HepG2 (cell line): ENCODE results near the gene AURKA. TPM values are rescaled to one million over a fixed set of nuclear protein-coding genes. Genes with fewer than 3 reads are reported as not detected.

Experiments
- ATAC-seq: fragments of 200-7000 bp; cut with Tn5 transposase; 3 replicates; pipeline ENCODE4 v1.9.1; 2020; ENCODE audit warnings: mild to moderate bottlenecking, moderate library complexity
- BruUV-seq: library from RNA; stranded (reverse); fragments of 400-500 nt; replicated peaks from 2 replicates; lab custom pipeline; 2021; lab: Mats Ljungman, UMichigan
- CTCF ChIA-PET: fragments of 300-600 bp; formaldehyde crosslinking; extraction: SDS; loops from one replicate; lab custom pipeline; 2021; ENCODE audit warnings: low total read pairs, inconsistent platforms, low intra/inter-chr PET ratio; lab: Yijun Ruan, JAX
- POLR2A ChIA-PET: fragments of 350-600 bp; sonication (Branson Sonifier 250); formaldehyde crosslinking; loops from one replicate; lab custom pipeline; 2020; ENCODE audit warnings: antibody characterized with exemption, inconsistent platforms; lab: Yijun Ruan, JAX
- DNase-seq: peaks from one replicate; pipeline ENCODE4 v3.0.0-alpha.2; 2015; ENCODE audit warnings: low spot score
- FAIRE-seq: peaks from 3 replicates; lab custom pipeline; 2011; peaks lifted over from hg19 to GRCh38; lab: Jason Lieb, UNC
- H2AFZ ChIP-seq: one replicate; pipeline ENCODE4 v1.6.1; 2011; ENCODE audit warnings: low read length, inconsistent platforms
- H3K27ac ChIP-seq: fragments of 300-600 bp; 3 replicates; pipeline ENCODE4 v1.8.0; 2011; ENCODE audit warnings: mixed run types, mild to moderate bottlenecking, mixed read lengths, low read length, inconsistent platforms; ENCODE audit not compliant: insufficient read depth; ENCODE audit errors: extremely low read length
- H3K27me3 ChIP-seq, 2 experiments: fragments of 200-600 bp in 1 of 2; 2 replicates in 1 of 2; 3 replicates in 1 of 2; pipeline versions ENCODE4 v1.6.0 to v1.8.0; 2011; ENCODE audit warnings: low read length in 2 of 2, mild to moderate bottlenecking in 2 of 2, moderate library complexity in 2 of 2, inconsistent platforms in 1 of 2; ENCODE audit not compliant: insufficient read depth in 2 of 2, control insufficient read depth in 1 of 2
- H3K36me3 ChIP-seq, 2 experiments: fragments of 200-600 bp in 1 of 2; replicated peaks in 1 of 2; 2 replicates in 1 of 2; 3 replicates in 1 of 2; pipeline versions ENCODE4 v1.5.1 to v1.8.0; 2011; ENCODE audit warnings: low read length in 2 of 2, inconsistent platforms in 1 of 2; ENCODE audit not compliant: insufficient read depth in 2 of 2, control insufficient read depth in 1 of 2
- H3K4me1 ChIP-seq: 2 replicates; pipeline ENCODE4 v1.5.1; 2012; ENCODE audit warnings: low read length, inconsistent platforms; ENCODE audit not compliant: insufficient read depth
- H3K4me2 ChIP-seq: 2 replicates; pipeline ENCODE4 v1.6.0; 2011; ENCODE audit warnings: low read depth, low read length, inconsistent platforms
- H3K4me3 ChIP-seq, 3 experiments: fragments of 200-600 bp in 1 of 3; sonication (generic), shearing (Covaris generic) in 1 of 3; replicated peaks in 1 of 3; 2 replicates each; pipeline ENCODE4 v1.5.1; 2011 to 2016; ENCODE audit warnings: low read length in 3 of 3, inconsistent platforms in 2 of 3, low read depth in 2 of 3, mild to moderate bottlenecking in 2 of 3, control low read depth in 1 of 3, mixed read lengths in 1 of 3; ENCODE audit not compliant: insufficient read depth in 1 of 3
- H3K79me2 ChIP-seq: one replicate; pipeline ENCODE4 v1.6.1; 2011; ENCODE audit warnings: low read length, inconsistent platforms; ENCODE audit not compliant: insufficient read depth
- H3K9ac ChIP-seq: 2 replicates; pipeline ENCODE4 v1.6.0; 2011; ENCODE audit warnings: mild to moderate bottlenecking, low read depth, low read length, inconsistent platforms; ENCODE audit not compliant: insufficient read depth
- H3K9me3 ChIP-seq: 2 replicates; pipeline ENCODE4 v1.5.1; 2012; ENCODE audit warnings: mild to moderate bottlenecking, low read length
- H4K20me1 ChIP-seq: 2 replicates; pipeline ENCODE4 v1.6.0; 2011; ENCODE audit warnings: inconsistent platforms, mild to moderate bottlenecking, low read length, moderate library complexity; ENCODE audit not compliant: insufficient read depth
- ARID2 ChIP-seq: sonication (generic); formaldehyde crosslinking; IDR thresholded peaks from 2 replicates; pipeline ENCODE4 v1.8.1; 2022; ENCODE audit warnings: mild to moderate bottlenecking, missing genetic modification reagents, borderline replicate concordance
- ATM ChIP-seq: fragments of 450-650 bp; IDR thresholded peaks from 2 replicates; pipeline ENCODE4 v1.7.1; 2017; ENCODE audit warnings: mild to moderate bottlenecking, borderline replicate concordance
- FOXO4 ChIP-seq: sonication (generic); formaldehyde crosslinking; conservative IDR thresholded peaks from 2 replicates; pipeline ENCODE4 v1.8.1; 2023; ENCODE audit warnings: missing genetic modification reagents
- MTA3 ChIP-seq: sonication (generic); formaldehyde crosslinking; IDR thresholded peaks from 2 replicates; pipeline ENCODE4 v1.4.0; 2020; ENCODE audit warnings: missing genetic modification reagents
- RAD51 ChIP-seq: fragments of 450-650 bp; IDR thresholded peaks from 2 replicates; pipeline ENCODE4 v1.6.1; 2016; ENCODE audit warnings: borderline replicate concordance
- RBFOX2 ChIP-seq: fragments of 200-400 bp; formaldehyde crosslinking; IDR thresholded peaks from 2 replicates; pipeline ENCODE4 v1.6.1; 2017; ENCODE audit warnings: low read depth, mild to moderate bottlenecking, low read length
- RERE ChIP-seq: IDR thresholded peaks from 2 replicates; pipeline ENCODE4 v1.6.1; 2016; ENCODE audit warnings: low read depth, missing genetic modification reagents, missing compliant biosample characterization
- TFAP4 ChIP-seq: sonication (generic); IDR thresholded peaks from 2 replicates; pipeline ENCODE4 v1.6.1; 2016; ENCODE audit warnings: low read depth, borderline replicate concordance
- TIGD3 ChIP-seq: sonication (generic); formaldehyde crosslinking; IDR thresholded peaks from 2 replicates; pipeline ENCODE4 v1.5.1; 2020; ENCODE audit warnings: mild to moderate bottlenecking, missing genetic modification reagents, borderline replicate concordance
- ZNF263 ChIP-seq: sonication (generic); formaldehyde crosslinking; IDR thresholded peaks from 2 replicates; pipeline ENCODE4 v1.4.0; 2020; ENCODE audit warnings: missing genetic modification reagents
- ZNF34 ChIP-seq: sonication (generic); formaldehyde crosslinking; IDR thresholded peaks from 2 replicates; pipeline ENCODE4 v1.4.0; 2020; ENCODE audit warnings: mild to moderate bottlenecking, missing genetic modification reagents, borderline replicate concordance
- ZNF350 ChIP-seq: sonication (generic); formaldehyde crosslinking; IDR thresholded peaks from 2 replicates; pipeline ENCODE4 v1.4.0; 2020; ENCODE audit warnings: mild to moderate bottlenecking, low read depth, missing genetic modification reagents, borderline replicate concordance
- ZNF546 ChIP-seq: sonication (generic); formaldehyde crosslinking; conservative IDR thresholded peaks from 2 replicates; pipeline ENCODE4 v1.8.1; 2023; ENCODE audit warnings: mild to moderate bottlenecking, missing genetic modification reagents
- ZNF691 ChIP-seq: sonication (generic); formaldehyde crosslinking; IDR thresholded peaks from 2 replicates; pipeline ENCODE4 v1.4.0; 2020; ENCODE audit warnings: missing genetic modification reagents, low read depth, mild to moderate bottlenecking, borderline replicate concordance
- WGBS: methylation state at CpG from one replicate; pipeline ENCODE4 v1.1.6; 2017; ENCODE audit warnings: low lambda C conversion rate; 5-methylcytosine and 5-hydroxymethylcytosine counted together
- in situ Hi-C: cut with HindIII; loops from 2 replicates; pipeline ENCODE4 v1.10.0; 2017; ENCODE audit warnings: low pct_unique_long_range_greater_than_20kb; ENCODE audit not compliant: extremely low pct_ligation_motif_present
- intact Hi-C: fragments of 100-400 bp; cut with micrococcal nuclease; formaldehyde crosslinking; loops from one replicate; pipeline ENCODE4 v1.10.0; 2022; ENCODE audit not compliant: unreplicated experiment
- polyA plus RNA-seq, 8 experiments: library from polyadenylated mRNA; depleted of rRNA in 3 of 8; stranded (reverse) in 7 of 8; unstranded in 1 of 8; fragments of >200 nt; fragmentation: Illumina TruSeq in 4 of 8; extraction: Trizol in 4 of 8; gene quantifications; 2 replicates each; pipeline versions ENCODE4 v1.2.1 to v1.2.3, GENCODE V29; 2011 to 2016; ENCODE audit warnings: low read depth in 4 of 8, missing spikeins in 1 of 8, mixed read lengths in 1 of 8; ENCODE audit not compliant: insufficient read depth in 1 of 8
- total RNA-seq, 5 experiments: library from RNA; depleted of rRNA; stranded (reverse); fragments of >200 nt; fragmentation: Illumina TruSeq; extraction: Trizol; gene quantifications; 2 replicates each; pipeline ENCODE4 v1.2.3, GENCODE V29; 2016; ENCODE audit warnings: low read depth in 1 of 5

AURKA gene
- total and polyA plus RNA-seq, 2 of the 13 experiments (the other 11 are each of a cell fraction or from before 2014, with no cell fraction given) = 96.4 to 224 TPM

GRCh38 chr20:56323656-56324055 is 68.4 kb downstream of the AURKA start (continued):
- TF ChIP-seq TIGD3 (no peak), RBFOX2 (no peak), ZNF34 (CRISPR knock-in tag) (no peak), TFAP4 (no peak), ZNF691 (CRISPR knock-in tag) (no peak), FOXO4 (CRISPR knock-in tag) (no peak)

- 0% methylated on average over 2 of the region's 2 CpGs for WGBS
- ChIA-PET POLR2A (no interaction called here), CTCF (no interaction called here)
- H3K4me1 ChIP-seq = no peaks in the 10 kb centered on the region
- no peak overlapping the region for H2AFZ ChIP-seq
- no peak overlapping the region for H3K4me2 ChIP-seq
- in situ Hi-C loops (no loop called here), intact Hi-C loops (no loop called here)
- no TSS peak for BruUV-seq
- no peak overlapping the region for H3K4me3 ChIP-seq
- no peaks in the 10 kb centered on the region for H3K36me3 ChIP-seq
- H3K9me3 ChIP-seq = no peaks in the 10 kb centered on the region
- no peak overlapping the region for H3K9ac ChIP-seq
- H4K20me1 ChIP-seq = no peaks in the 10 kb centered on the region
- H3K27ac ChIP-seq = no peak overlapping the region
- ATAC-seq (no peak), DNase-seq (no peak), FAIRE-seq (no peak)
- peaks cover 0 to 5% of the 10 kb centered on the region in 2 experiments; a peak in 1 of 5 replicates for H3K27me3 ChIP-seq
- no peaks in the 10 kb centered on the region for H3K79me2 ChIP-seq
- TF ChIP-seq MTA3 (CRISPR knock-in tag) (no peak), ZNF350 (CRISPR knock-in tag) (no peak), ARID2 (CRISPR knock-in tag) (no peak), ZNF546 (CRISPR knock-in tag) (no peak), RAD51 (no peak), ATM (no peak), RERE (no peak), ZNF263 (CRISPR knock-in tag) (no peak)
Observed at GRCh38 chr20:56323206-56323605, 68.8 kb downstream of the AURKA start.
